HG03460 (cell line): ENCODE measurements around the gene WDR19.
"Not testable (repeated sequence)": the region's sequence is repeated elsewhere in the genome, so short reads cannot be mapped to it uniquely, and the experiment has no call there.

ENCODE experiments used
- ATAC-seq: cut with Tn5 transposase; IDR thresholded peaks from one replicate; pipeline ENCODE4 v1.9.1; 2021; ENCODE audit not compliant: unreplicated experiment

The WDR19 gene

GRCh38 chr4:39232100-39232499, 49.8 kb downstream of the WDR19 start:
- ATAC-seq, result no peak

- no peak for ATAC-seq
Measured at GRCh38 chr4:39233114-39233513, 50.8 kb downstream of the WDR19 start.

GRCh38 chr4:39233783-39234182, 51.5 kb downstream of the WDR19 start:
- ATAC-seq, result no peak

GRCh38 chr4:39235021-39235420, 52.7 kb downstream of the WDR19 start:
- no peak for ATAC-seq

GRCh38 chr4:39235696-39236095, 53.4 kb downstream of the WDR19 start:
- no peak for ATAC-seq

GRCh38 chr4:39237179-39237578, 54.9 kb downstream of the WDR19 start:
- ATAC-seq, result no peak

GRCh38 chr4:39243462-39243861, 61.1 kb downstream of the WDR19 start:
- ATAC-seq, result no peak

GRCh38 chr4:39255266-39255665, 72.9 kb downstream of the WDR19 start:
- ATAC-seq, result no peak

- ATAC-seq, result no peak
Measured at GRCh38 chr4:39255871-39256270, 73.5 kb downstream of the WDR19 start.

- ATAC-seq, result no peak
Measured at GRCh38 chr4:39256436-39256835, 74.1 kb downstream of the WDR19 start.

- ATAC-seq, result no peak
Measured at GRCh38 chr4:39259571-39260330, 77.4 kb downstream of the WDR19 start.

GRCh38 chr4:39263895-39264294, 81.6 kb downstream of the WDR19 start:
- ATAC-seq, result no peak

GRCh38 chr4:39274503-39274902, 92.2 kb downstream of the WDR19 start:
- no peak for ATAC-seq

GRCh38 chr4:39277661-39278060, 95.3 kb downstream of the WDR19 start:
- ATAC-seq, result not testable (repeated sequence)

- no peak for ATAC-seq
Measured at GRCh38 chr4:39278476-39278875, 96.1 kb downstream of the WDR19 start.

GRCh38 chr4:39279416-39279815, 97.1 kb downstream of the WDR19 start:
- no peak for ATAC-seq

- ATAC-seq, result no peak
Measured at GRCh38 chr4:39280770-39281169, 98.4 kb downstream of the WDR19 start.

- ATAC-seq, result no peak
Measured at GRCh38 chr4:39285111-39285795, 102.9 kb downstream of the WDR19 start.

GRCh38 chr4:39285853-39286252, 103.5 kb downstream of the WDR19 start:
- no peak for ATAC-seq

GRCh38 chr4:39286263-39286662, 103.9 kb downstream of the WDR19 start:
- ATAC-seq, result no peak

GRCh38 chr4:39287223-39287622, 104.9 kb downstream of the WDR19 start:
- ATAC-seq, result no peak

GRCh38 chr4:39291686-39292085, 109.4 kb downstream of the WDR19 start:
- ATAC-seq, result no peak

GRCh38 chr4:39292433-39292832, 110.1 kb downstream of the WDR19 start:
- not testable (repeated sequence) for ATAC-seq
